Astrocyte (in vitro differentiated cells and primary cell): ENCODE measurements around the gene B4GALT5. TPM values are rescaled to one million over a fixed set of nuclear protein-coding genes. Genes with fewer than 3 reads are reported as not detected.
"Not testable (repeated sequence)": the region's sequence is repeated elsewhere in the genome, so short reads cannot be mapped to it uniquely, and the experiment has no call there.

Experiments used
- DNase-seq: peaks from one replicate; pipeline ENCODE4 v3.0.0-alpha.2; 2010; ENCODE audit warnings: low read depth
- FAIRE-seq: peaks from 2 replicates; lab custom pipeline; 2011; peaks lifted over from hg19 to GRCh38; lab: Jason Lieb, UNC
- H2AFZ ChIP-seq: 2 replicates; pipeline ENCODE4 v1.6.0; 2012; ENCODE audit warnings: low read depth, low read length, inconsistent platforms
- H3K27ac ChIP-seq: 2 replicates; pipeline ENCODE4 v1.5.1; 2011; ENCODE audit warnings: low read depth, low read length, inconsistent platforms
- H3K27me3 ChIP-seq: 2 replicates; pipeline ENCODE4 v1.6.0; 2011; ENCODE audit warnings: low read length, inconsistent platforms; ENCODE audit not compliant: insufficient read depth
- H3K36me3 ChIP-seq: 2 replicates; pipeline ENCODE4 v1.5.1; 2011; ENCODE audit warnings: low read length, inconsistent platforms; ENCODE audit not compliant: insufficient read depth
- H3K4me1 ChIP-seq: 2 replicates; pipeline ENCODE4 v1.5.1; 2011; ENCODE audit warnings: low read length, inconsistent platforms; ENCODE audit not compliant: insufficient read depth
- H3K4me2 ChIP-seq: 2 replicates; pipeline ENCODE4 v1.6.0; 2012; ENCODE audit warnings: low read length, inconsistent platforms
- H3K4me3 ChIP-seq: 2 replicates; pipeline ENCODE4 v1.5.1; 2011; ENCODE audit warnings: low read depth, mild to moderate bottlenecking, low read length, inconsistent platforms; ENCODE audit not compliant: insufficient read depth
- H3K79me2 ChIP-seq: 2 replicates; pipeline ENCODE4 v1.6.0; 2012; ENCODE audit warnings: mild to moderate bottlenecking, low read length, inconsistent platforms; ENCODE audit not compliant: insufficient read depth
- H3K9ac ChIP-seq: 2 replicates; pipeline ENCODE4 v1.6.0; 2012; ENCODE audit warnings: mild to moderate bottlenecking, low read length, inconsistent platforms
- H3K9me3 ChIP-seq: 2 replicates; pipeline ENCODE4 v1.5.1; 2012; ENCODE audit warnings: low read depth, mild to moderate bottlenecking, low read length, inconsistent platforms; ENCODE audit not compliant: insufficient read depth
- H4K20me1 ChIP-seq: 2 replicates; pipeline ENCODE4 v1.6.0; 2012; ENCODE audit warnings: low read length, inconsistent platforms; ENCODE audit not compliant: insufficient read depth
- H3K27ac Mint-ChIP-seq: one replicate; pipeline ENCODE4 v1.8.0; 2021; ENCODE audit warnings: mild to moderate bottlenecking, mixed read lengths; ENCODE audit not compliant: unreplicated experiment
- H3K27me3 Mint-ChIP-seq: one replicate; pipeline ENCODE4 v1.8.0; 2021; ENCODE audit warnings: low read depth, mixed read lengths; ENCODE audit not compliant: unreplicated experiment
- H3K36me3 Mint-ChIP-seq: one replicate; pipeline ENCODE4 v1.8.0; 2021; ENCODE audit warnings: low read depth, mixed read lengths; ENCODE audit not compliant: unreplicated experiment
- H3K4me1 Mint-ChIP-seq: one replicate; pipeline ENCODE4 v1.8.0; 2021; ENCODE audit warnings: low read depth, mixed read lengths; ENCODE audit not compliant: unreplicated experiment
- H3K4me3 Mint-ChIP-seq: one replicate; pipeline ENCODE4 v1.8.0; 2021; ENCODE audit warnings: mild to moderate bottlenecking, moderate library complexity, mixed read lengths; ENCODE audit not compliant: unreplicated experiment
- H3K9me3 Mint-ChIP-seq: one replicate; pipeline ENCODE4 v1.8.0; 2021; ENCODE audit warnings: mild to moderate bottlenecking, mixed read lengths; ENCODE audit not compliant: unreplicated experiment
- EZH2 ChIP-seq: IDR thresholded peaks from 2 replicates; pipeline ENCODE4 v1.6.1; 2012; ENCODE audit warnings: mild to moderate bottlenecking, low read length, inconsistent platforms; ENCODE audit not compliant: insufficient read depth
- total RNA-seq: library from RNA; stranded (reverse); gene quantifications from 2 replicates; pipeline ENCODE4 v1.2.1, GENCODE V29; 2021
- TF ChIP-seq, protein P1 (sequence below): IDR thresholded peaks from 2 replicates; pipeline ENCODE4 v1.5.1; 2011; ENCODE audit warnings: low read depth, mild to moderate bottlenecking, inconsistent platforms, low read length, moderate library complexity; ENCODE audit not compliant: insufficient read depth

B4GALT5 gene
- total RNA-seq, 1 donor from 2014 or later, result 41.9 TPM

GRCh38 chr20:49727894-49728885, 14.5 kb upstream of the B4GALT5 start:
- H3K4me3 Mint-ChIP-seq, result no peak overlapping the region
- no peak overlapping the region for H3K4me2 ChIP-seq
- H4K20me1 ChIP-seq, result no peaks in the 10 kb centered on the region
- no peak overlapping the region for H3K9ac ChIP-seq
- H3K79me2 ChIP-seq, result no peaks in the 10 kb centered on the region
- FAIRE-seq (no peak), DNase-seq (no peak)
- no peaks in the 10 kb centered on the region for H3K9me3 Mint-ChIP-seq
- no peak overlapping the region for H3K27ac Mint-ChIP-seq
- no peak overlapping the region for H3K4me3 ChIP-seq
- peaks cover 5% of the 10 kb centered on the region for H3K9me3 ChIP-seq
- H3K36me3 Mint-ChIP-seq, result no peaks in the 10 kb centered on the region
- H3K4me1 ChIP-seq, result no peaks in the 10 kb centered on the region
- no peaks in the 10 kb centered on the region for H3K36me3 ChIP-seq
- no peak overlapping the region for H2AFZ ChIP-seq
- no peaks in the 10 kb centered on the region for H3K27me3 ChIP-seq
- H3K27me3 Mint-ChIP-seq, result no peaks in the 10 kb centered on the region
- no peaks in the 10 kb centered on the region for H3K4me1 Mint-ChIP-seq
- no peak overlapping the region for H3K27ac ChIP-seq
- TF ChIP-seq, protein P1, sequence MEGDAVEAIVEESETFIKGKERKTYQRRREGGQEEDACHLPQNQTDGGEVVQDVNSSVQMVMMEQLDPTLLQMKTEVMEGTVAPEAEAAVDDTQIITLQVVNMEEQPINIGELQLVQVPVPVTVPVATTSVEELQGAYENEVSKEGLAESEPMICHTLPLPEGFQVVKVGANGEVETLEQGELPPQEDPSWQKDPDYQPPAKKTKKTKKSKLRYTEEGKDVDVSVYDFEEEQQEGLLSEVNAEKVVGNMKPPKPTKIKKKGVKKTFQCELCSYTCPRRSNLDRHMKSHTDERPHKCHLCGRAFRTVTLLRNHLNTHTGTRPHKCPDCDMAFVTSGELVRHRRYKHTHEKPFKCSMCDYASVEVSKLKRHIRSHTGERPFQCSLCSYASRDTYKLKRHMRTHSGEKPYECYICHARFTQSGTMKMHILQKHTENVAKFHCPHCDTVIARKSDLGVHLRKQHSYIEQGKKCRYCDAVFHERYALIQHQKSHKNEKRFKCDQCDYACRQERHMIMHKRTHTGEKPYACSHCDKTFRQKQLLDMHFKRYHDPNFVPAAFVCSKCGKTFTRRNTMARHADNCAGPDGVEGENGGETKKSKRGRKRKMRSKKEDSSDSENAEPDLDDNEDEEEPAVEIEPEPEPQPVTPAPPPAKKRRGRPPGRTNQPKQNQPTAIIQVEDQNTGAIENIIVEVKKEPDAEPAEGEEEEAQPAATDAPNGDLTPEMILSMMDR, result no peak
- no peak for TF ChIP-seq EZH2

- H3K9ac ChIP-seq, result no peak overlapping the region
- H3K4me2 ChIP-seq, result no peak overlapping the region
- peaks cover 5% of the 10 kb centered on the region for H3K9me3 ChIP-seq
- Mint-ChIP-seq H3K9me3 (no peaks in the 10 kb centered on the region), H3K36me3 (no peaks in the 10 kb centered on the region), H3K27me3 (no peaks in the 10 kb centered on the region), H3K4me1 (no peaks in the 10 kb centered on the region), H3K27ac (no peak overlapping the region), H3K4me3 (no peak overlapping the region)
- no peaks in the 10 kb centered on the region for H3K27me3 ChIP-seq
- no peak overlapping the region for H3K27ac ChIP-seq
- no peak for DNase-seq
- FAIRE-seq, result no peak
- H3K36me3 ChIP-seq, result no peaks in the 10 kb centered on the region
- TF ChIP-seq, protein P1, result no peak
- TF ChIP-seq EZH2, result no peak
- no peak overlapping the region for H2AFZ ChIP-seq
- no peaks in the 10 kb centered on the region for H3K79me2 ChIP-seq
- no peaks in the 10 kb centered on the region for H4K20me1 ChIP-seq
- no peak overlapping the region for H3K4me3 ChIP-seq
- H3K4me1 ChIP-seq, result no peaks in the 10 kb centered on the region
Observed at GRCh38 chr20:49727478-49727877, 13.8 kb upstream of the B4GALT5 start.

- TF ChIP-seq EZH2, result no peak
- TF ChIP-seq, protein P1, result no peak
- Histone ChIP-seq H3K27ac (no peak overlapping the region), H3K79me2 (no peaks in the 10 kb centered on the region), H3K4me2 (no peak overlapping the region), H2AFZ (no peak overlapping the region), H3K9ac (no peak overlapping the region), H3K4me3 (no peak overlapping the region), H4K20me1 (no peaks in the 10 kb centered on the region), H3K36me3 (no peaks in the 10 kb centered on the region), H3K4me1 (no peaks in the 10 kb centered on the region), H3K9me3 (peaks cover 5% of the 10 kb centered on the region), H3K27me3 (no peaks in the 10 kb centered on the region)
- no peak overlapping the region for H3K4me3 Mint-ChIP-seq
- no peaks in the 10 kb centered on the region for H3K9me3 Mint-ChIP-seq
- no peak for DNase-seq
- no peak for FAIRE-seq
- no peaks in the 10 kb centered on the region for H3K27me3 Mint-ChIP-seq
- H3K4me1 Mint-ChIP-seq, result no peaks in the 10 kb centered on the region
- H3K27ac Mint-ChIP-seq, result no peak overlapping the region
- H3K36me3 Mint-ChIP-seq, result no peaks in the 10 kb centered on the region
Observed at GRCh38 chr20:49725694-49726093, 12.0 kb upstream of the B4GALT5 start.

GRCh38 chr20:49725224-49725606, 11.5 kb upstream of the B4GALT5 start:
- not testable (repeated sequence) for H3K4me1 Mint-ChIP-seq, H2AFZ ChIP-seq, H3K36me3 Mint-ChIP-seq, FAIRE-seq, H3K4me1 ChIP-seq, DNase-seq, H3K27ac Mint-ChIP-seq, H3K4me3 Mint-ChIP-seq, H3K36me3 ChIP-seq, H3K4me3 ChIP-seq, H3K79me2 ChIP-seq, H3K9me3 Mint-ChIP-seq, H3K9ac ChIP-seq, H3K27ac ChIP-seq, H3K9me3 ChIP-seq, H4K20me1 ChIP-seq, H3K27me3 ChIP-seq, H3K27me3 Mint-ChIP-seq, H3K4me2 ChIP-seq
